Activated T-helper 1 cell treated with anti-CD3 and anti-CD28 coated beads, Interleukin-2, amount 50 U/mL, for 16 hours (primary cell): ENCODE results near the gene FAM170A.

ENCODE experiments used
- DNase-seq, 2 donors: peaks; one replicate each; pipeline ENCODE4 v3.0.0-alpha.2; 2020; ENCODE audit warnings: low read depth in 1 of 2, low spot score in 1 of 2

Gene FAM170A, protein sequence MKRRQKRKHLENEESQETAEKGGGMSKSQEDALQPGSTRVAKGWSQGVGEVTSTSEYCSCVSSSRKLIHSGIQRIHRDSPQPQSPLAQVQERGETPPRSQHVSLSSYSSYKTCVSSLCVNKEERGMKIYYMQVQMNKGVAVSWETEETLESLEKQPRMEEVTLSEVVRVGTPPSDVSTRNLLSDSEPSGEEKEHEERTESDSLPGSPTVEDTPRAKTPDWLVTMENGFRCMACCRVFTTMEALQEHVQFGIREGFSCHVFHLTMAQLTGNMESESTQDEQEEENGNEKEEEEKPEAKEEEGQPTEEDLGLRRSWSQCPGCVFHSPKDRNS

DNA sequence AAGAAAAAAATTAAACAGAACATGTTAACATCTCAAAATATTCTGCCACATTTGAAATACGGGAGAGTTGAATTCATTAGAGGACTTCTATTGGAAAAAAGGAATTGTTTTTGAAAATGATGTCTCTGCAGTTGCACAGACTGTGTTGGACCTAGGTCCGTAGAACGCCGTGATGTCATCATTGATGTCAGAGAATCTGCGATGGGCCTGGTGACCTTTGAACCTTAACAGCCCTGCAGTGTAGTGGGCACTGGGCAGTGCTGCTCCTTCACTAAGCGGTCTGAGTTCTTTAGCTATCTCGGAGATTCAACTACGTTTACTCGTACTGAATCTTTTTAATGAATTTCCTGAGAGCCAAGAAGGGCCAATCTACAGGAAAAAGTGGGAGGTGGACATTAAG is at the start of gene FAM170A:
Gene FAM170A, plus strand, starts transcription at position 220 of the 400 bp plus-strand sequence. CDS start 211 bp downstream, outside the sequence.
- no peak for DNase-seq

DNA sequence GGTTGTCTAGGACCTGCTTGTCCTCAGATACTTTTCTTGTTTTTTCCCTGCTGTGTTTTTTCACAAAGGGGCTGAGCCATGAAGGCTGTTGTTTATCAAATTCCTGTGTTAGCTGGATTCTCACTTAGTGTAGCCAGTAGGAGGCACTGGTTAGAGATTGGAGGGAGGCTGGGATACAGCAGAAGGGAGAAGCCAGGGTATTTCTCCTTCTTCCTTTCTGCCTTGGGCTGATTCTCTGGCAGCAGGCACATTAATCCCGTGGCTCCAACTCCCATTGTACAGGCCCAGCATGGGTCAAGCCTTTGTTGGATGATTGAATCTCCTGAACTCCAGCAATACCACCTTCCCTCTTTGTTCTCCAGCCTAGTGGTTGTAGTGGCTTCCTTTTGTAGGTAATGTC is 46.4 kb upstream of the FAM170A start:
- DNase-seq: no peak

DNA sequence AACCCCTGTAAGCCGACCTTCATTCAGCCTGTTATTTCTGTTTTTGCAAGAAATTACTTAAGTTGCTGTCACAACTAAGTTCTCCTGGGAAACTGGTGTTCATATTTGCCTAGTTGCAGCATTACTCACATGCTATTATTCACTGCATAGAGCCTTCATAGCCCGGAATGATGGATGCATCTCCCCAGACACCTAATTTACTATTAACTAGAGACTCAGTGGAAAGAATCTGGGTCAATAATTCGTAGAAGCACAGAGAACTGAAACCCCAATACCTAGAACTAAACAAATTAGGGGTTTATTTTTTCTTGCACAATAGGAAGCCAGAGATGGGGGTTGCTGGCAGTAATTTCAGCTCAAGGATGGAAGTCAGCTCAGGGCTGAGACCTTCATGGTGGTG is 45.7 kb upstream of the FAM170A start:
- DNase-seq: no peak

DNA sequence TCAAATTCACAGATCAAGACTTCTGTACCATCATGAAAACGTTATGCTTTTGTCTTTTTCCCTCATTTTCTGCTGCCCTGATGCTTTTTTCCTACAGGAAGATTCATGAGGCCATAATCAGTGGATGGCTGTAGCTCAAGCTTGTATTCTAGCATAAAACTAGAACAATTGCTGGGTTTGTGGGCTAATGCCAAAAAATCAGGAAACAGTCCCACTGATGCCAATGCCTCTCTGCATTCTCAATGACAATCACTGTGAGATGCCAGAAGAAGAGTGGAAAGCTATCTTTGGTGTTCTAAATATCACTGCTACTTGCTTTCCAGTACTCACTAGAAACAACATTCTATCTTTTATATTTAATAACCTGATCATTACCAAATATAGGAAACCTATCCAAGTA is 33.3 kb upstream of the FAM170A start:
- no peak for DNase-seq

DNA sequence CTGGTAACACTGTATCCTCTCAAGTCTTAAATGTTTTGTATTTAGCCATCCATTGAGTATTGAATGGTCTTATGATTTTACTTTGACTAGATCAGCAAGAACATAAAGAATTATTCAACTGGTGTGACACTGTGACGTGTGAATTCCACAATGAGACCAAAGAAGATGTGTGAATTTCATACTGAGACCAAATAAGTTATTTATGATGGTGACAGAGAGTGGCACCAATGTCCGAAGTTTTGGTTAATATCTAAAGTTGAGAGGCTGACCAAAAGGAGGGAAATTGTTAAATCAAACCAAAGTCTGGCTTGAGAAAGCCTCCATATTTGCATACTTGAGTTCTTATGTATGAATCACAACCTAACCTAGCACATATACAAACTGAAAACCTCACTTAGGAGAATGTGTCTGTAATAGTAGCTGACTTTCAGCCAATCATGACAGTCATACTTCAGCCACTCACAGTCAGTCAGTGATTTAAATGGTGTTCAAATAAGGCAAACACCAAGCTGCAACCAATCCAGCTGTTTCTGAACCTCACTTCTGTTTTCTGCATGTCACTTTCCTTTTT is 31.5 kb upstream of the FAM170A start:
- DNase-seq: no peak

DNA sequence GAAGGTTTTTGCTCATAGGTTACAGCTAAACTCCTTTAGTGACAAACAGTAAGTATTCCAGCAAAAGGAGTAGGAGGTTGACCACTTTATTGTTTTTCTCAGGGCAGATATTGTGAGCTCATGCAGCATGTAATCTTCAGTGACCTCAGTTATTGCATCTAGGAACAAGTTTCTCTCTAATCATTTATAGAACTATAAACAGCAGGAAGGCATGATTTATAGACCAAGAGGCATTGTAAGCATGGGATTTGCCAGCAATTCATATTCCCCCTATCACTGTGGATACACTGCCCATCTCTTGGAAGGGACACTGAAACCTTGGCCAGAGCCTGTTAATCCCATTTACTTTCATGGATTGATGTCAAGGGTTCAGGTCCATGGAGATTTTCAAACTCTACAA is 15.4 kb upstream of the FAM170A start:
- no peak for DNase-seq

DNA sequence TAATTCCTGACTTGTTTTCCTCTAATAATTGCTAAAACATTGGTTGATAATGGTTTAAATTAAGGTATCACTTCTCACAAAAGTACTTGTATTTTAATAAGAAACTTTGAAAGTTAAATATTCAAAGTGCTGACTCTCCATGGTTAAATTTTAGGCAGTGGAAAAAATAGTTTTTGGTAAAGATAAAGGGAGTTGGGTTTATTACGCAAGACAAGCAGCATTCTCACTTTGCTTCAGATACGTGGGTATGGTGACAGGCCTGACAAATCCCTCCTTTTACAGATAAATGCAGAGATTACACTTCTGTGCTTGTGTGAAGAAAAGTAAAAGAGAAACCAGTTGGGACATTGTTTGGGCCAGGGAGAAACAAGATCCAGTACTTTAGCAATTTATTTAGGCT is 14.5 kb upstream of the FAM170A start:
- no peak for DNase-seq

DNA sequence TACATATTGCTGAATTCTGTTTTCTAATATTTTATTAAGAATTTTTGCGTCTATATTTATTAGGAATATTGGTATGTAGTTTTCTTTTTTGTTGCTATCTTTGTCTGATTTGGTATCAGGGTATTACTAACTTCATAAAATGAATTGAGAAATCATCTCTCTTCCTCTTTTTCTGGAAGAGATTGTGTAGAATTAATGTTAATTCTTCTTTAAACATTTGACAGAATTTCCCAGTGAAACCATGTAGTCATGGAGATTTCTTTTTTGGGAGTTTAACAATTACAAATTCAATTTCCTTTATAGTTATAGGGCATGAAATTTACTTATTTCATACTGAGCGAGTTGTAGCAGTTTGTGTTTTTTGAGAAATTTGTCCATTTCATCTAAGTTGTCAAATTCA is 3.3 kb upstream of the FAM170A start:
- DNase-seq: no peak

DNA sequence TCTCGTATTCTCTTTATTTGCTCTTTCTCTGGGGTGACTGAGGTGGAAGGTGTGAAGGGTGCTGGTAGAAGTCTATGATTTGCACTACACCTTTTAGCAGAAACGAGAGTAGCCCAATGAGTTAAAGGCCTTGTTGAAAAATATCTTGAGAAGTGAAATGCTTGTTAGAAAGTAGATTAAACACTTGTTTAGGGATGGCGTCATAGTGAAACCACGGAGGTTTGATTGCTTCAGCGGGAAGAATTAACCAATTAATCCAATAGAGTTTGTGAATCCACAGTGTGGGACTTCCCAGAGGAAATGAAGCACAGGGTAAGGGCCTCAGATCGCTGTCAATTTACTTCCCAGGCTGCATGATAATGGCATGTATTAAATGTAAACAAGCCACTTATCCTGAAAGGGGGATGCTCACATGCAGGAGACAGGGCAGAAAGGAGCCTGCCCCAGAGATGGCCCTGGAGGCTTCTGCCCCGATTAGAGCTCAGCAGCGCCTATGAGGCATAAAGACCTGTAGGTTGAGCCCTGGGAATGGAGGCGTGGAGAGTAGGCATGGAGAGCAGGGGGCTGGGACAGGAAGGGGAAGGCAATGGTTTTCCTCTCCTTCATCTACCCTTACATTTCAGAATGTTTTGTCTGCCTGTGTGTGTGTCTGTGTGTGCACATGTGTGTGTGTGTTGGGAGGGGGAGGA is 1.5 kb downstream of the FAM170A start:
- DNase-seq: no peak

DNA sequence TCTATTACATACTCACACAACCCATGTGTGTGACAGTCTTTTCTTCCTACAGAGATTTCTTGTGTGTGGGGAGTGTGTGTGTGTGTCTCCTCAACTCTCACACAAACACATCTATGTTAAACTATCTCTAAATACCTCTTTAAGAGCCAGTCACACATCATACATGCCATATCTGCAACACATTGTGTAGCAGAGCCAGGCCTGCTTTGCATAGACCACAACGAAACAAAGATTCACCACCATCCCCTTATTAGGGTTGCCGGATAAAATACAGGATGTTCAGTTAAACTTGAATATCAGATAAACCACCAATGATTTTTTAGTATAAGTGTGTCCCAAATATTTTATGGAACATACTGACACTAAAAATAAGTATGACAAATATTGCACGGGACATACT is 2.3 kb downstream of the FAM170A start:
- no peak for DNase-seq

DNA sequence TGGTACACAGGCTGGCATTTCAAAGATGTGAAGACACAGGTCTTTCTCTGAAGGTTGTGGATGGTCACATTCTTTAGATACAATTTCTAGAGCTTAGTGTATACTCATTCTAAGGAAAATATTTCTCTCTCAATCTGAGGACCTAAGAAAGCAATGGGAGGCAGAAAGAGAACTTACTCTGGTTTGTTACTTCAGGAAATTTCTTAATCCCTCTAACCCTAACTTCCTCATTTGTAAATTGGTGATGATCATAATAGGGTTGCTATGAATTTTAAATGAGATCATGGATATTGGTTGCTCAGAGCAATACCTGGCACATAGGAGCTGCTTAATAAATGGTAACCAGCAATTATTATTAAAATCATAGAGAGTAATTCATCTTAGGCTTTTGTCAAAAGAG is 22.1 kb downstream of the FAM170A start:
- no peak for DNase-seq

DNA sequence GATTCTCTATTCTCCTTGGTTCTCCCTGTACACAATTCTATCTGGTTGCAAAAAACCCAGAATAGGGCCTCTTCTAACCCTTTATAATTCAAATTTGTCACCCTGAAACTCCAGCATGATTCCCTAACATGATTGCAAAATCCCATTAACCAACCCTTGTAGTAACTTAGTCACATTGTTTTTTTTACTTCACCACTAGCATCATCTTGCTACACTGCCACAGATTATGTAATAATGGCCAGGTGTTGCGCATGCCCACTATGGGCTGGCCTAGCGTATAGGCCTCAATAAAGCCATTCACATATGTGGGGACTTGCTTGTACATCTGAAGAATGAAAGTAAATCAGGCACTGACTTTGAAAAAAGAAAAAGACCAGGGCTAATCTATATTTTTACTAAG is 25.7 kb downstream of the FAM170A start:
- DNase-seq: no peak

DNA sequence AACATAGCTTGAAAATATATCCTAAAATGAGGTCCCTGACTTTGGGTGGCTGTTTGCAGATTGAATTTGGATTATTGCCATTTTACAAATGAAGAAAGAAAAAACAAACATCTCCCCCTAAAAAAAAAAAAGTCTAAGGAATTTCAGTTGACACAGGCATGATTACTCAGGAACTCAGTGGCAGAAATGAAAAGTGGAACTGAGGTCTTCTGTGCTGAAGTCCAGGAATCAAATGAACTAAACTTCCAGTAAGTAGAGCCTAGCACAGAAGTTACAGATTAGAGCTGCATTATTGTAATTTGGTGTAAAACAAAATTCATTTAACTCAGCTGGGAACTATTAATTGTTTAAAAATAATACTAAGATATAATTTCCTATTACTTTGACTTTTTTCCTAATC is 26.7 kb downstream of the FAM170A start:
- no peak for DNase-seq

DNA sequence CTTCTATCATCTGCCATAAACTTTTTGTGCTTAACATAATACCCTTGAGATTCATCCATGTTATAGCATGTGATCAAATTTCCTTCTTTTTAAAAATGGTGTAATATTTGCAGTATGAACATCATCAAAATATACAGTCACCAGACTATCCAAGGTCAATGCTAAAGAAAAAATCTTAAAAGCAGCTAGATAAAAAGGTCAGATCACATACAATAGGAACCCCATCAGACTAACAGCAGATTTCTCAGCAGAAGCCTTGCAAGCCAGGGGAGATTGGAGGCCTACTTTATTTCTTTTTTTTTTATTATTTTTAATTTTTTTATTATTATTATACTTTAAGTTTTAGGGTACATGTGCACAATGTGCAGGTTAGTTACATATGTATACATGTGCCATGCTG is 37.2 kb downstream of the FAM170A start:
- no peak for DNase-seq

DNA sequence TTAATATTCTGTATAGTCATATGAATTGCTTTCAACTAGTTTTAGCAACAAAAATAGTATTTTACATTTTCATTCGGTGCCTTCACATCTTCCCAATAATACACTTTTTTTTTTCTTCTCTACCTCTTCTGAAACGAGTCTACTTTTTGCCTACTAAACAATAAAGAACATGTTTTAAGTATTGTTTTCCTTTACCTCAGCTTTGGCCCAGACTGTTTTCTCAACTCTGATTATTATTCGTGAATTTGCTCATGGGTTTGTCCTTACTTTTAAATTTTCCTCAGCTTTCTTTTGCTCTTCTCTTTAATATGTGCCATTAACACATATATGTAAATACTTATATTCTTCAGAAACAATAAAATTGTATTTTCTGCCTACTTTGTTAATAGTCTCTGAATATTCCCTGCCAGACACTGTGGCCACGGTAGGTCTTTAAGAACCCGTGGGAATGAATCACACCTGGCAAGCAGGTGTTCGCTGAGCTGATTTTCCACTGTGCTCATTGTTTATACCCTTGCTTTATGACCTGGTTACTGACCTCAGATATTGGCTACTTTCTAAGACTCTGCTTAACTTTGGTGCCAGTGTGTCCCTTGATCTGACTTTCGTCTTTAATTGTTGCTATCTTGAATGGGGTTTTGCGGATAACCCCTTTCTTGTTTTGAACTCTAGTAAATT is 49.1 kb downstream of the FAM170A start:
- no peak for DNase-seq

DNA sequence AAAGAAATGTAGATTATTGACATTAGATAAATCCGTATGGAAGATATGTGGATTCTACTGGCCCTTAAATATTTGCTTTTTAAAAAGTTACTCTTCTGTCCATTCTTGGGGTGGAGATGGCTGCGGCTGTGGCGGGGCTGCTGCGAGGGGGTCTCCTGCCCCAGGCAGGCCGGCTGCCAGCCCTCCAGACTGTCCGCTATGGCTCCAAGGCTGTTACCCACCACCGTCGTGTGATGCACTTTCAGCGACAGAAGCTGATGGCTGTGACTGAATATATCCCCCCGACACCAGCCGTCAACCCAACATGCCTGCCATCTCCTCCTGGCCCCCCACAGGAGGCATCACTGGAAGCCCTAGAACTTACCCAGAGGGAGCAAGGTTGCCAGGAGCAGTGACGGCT is 50.7 kb downstream of the FAM170A start:
- no peak for DNase-seq

DNA sequence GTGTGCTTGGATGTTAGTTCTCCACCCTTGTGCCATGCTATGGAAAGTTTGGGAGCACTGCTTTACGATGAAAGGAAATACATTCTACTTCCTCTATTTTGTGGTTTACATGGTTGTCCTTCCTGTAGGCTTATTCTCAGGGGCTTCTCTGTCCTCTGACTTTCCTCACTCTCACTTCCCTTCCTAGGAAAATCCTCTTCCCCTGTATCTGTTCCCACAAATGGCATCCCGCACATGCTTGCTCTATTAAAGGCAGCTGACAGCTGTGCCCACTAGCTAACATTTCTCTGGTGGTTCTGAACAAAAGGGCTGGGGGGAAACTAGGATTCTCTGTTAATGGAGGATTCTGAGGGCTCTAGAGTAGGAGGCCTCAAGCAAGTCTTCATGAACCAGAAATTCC is 52.4 kb downstream of the FAM170A start:
- DNase-seq: no peak

DNA sequence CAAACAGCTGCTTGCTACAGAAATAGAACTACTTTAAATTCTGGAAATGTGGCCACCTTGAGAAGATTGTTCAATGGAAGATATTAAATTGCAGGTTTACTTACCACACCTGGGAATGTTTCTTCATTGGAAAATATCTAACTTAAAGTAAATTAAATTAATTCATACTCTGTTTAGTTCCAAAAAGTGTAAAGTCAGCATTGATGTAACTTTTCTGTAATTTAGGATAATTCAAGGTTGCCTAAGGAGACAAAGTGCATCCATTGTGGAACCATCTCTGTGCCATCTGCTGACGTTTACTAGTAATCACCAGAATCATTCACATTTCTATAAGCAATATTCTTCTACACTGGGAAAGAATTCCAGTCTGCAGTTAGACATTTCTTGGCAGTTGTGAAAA is 53.0 kb downstream of the FAM170A start:
- DNase-seq: no peak
